H1 (cell line): ENCODE measurements around the gene GNAL. TPM values are rescaled to one million over a fixed set of nuclear protein-coding genes. Genes with fewer than 3 reads are reported as not detected.

Experiments used
- CTCF ChIA-PET: fragments of 300-600 bp; sonication (Branson Sonifier 250); formaldehyde crosslinking; loops from one replicate; lab custom pipeline; 2021; ENCODE audit not compliant: partially characterized antibody; lab: Charles Lee
- POLR2A ChIA-PET: fragments of 300-600 bp; sonication (Branson Sonifier 250); formaldehyde crosslinking; loops from one replicate; lab custom pipeline; 2021; ENCODE audit warnings: inconsistent platforms; ENCODE audit not compliant: partially characterized antibody; lab: Charles Lee
- DNase-seq, 2 experiments: peaks; one replicate each; pipeline versions ENCODE4 v3.0.0 to v3.0.0-alpha.2; 2010 to 2022; ENCODE audit warnings: low spot score in 2 of 2, low read depth in 1 of 2, mixed read lengths in 1 of 2
- FAIRE-seq: peaks from 2 replicates; lab custom pipeline; 2011; peaks lifted over from hg19 to GRCh38; lab: Jason Lieb, UNC
- H2AFZ ChIP-seq: 2 replicates; pipeline ENCODE4 v1.8.1; 2012; ENCODE audit warnings: low read length, inconsistent platforms
- H2AK5ac ChIP-seq: 2 replicates; pipeline ENCODE4 v1.6.1; 2013; ENCODE audit warnings: low read depth, low read length
- H2BK120ac ChIP-seq: replicated peaks from 2 replicates; pipeline ENCODE3; 2013; ENCODE audit warnings: low read depth, low read length, inconsistent platforms
- H2BK12ac ChIP-seq: 2 replicates; pipeline ENCODE4 v1.6.1; 2013; ENCODE audit warnings: low read depth, low read length
- H2BK15ac ChIP-seq: 2 replicates; pipeline ENCODE4 v1.6.1; 2013; ENCODE audit warnings: low read length
- H2BK20ac ChIP-seq: 2 replicates; pipeline ENCODE4 v1.6.1; 2013; ENCODE audit warnings: low read length
- H2BK5ac ChIP-seq: 2 replicates; pipeline ENCODE4 v1.6.1; 2013; ENCODE audit warnings: low read depth, low read length
- H3K14ac ChIP-seq: 2 replicates; pipeline ENCODE4 v1.6.1; 2013; ENCODE audit warnings: inconsistent platforms; ENCODE audit not compliant: insufficient read length
- H3K18ac ChIP-seq: 2 replicates; pipeline ENCODE4 v1.6.1; 2013; ENCODE audit warnings: low read length; ENCODE audit errors: extremely low read depth
- H3K23ac ChIP-seq: 2 replicates; pipeline ENCODE4 v1.6.1; 2013; ENCODE audit warnings: inconsistent platforms; ENCODE audit not compliant: insufficient read length
- H3K23me2 ChIP-seq: 2 replicates; pipeline ENCODE4 v1.6.1; 2013; ENCODE audit warnings: low read depth, low read length
- H3K27ac ChIP-seq: 2 replicates; pipeline ENCODE4 v1.6.1; 2011; ENCODE audit warnings: low read depth, low read length, inconsistent platforms
- H3K27me3 ChIP-seq, 4 experiments: replicated peaks in 1 of 4; 1 replicate in 1 of 4; 2 replicates in 3 of 4; pipeline versions ENCODE4 v1.6.1 to v1.8.1; 2011 to 2013; ENCODE audit warnings: low read length in 3 of 4, mild to moderate bottlenecking in 3 of 4, inconsistent platforms in 2 of 4, mixed read lengths in 2 of 4, moderate library complexity in 1 of 4; ENCODE audit not compliant: control insufficient read depth in 3 of 4, insufficient read depth in 3 of 4; ENCODE audit errors: extremely low read depth in 1 of 4
- H3K36me3 ChIP-seq, 4 experiments: 2 replicates each; pipeline versions ENCODE4 v1.6.1 to v1.8.1; 2011 to 2013; ENCODE audit warnings: mild to moderate bottlenecking in 4 of 4, low read length in 3 of 4, moderate library complexity in 2 of 4, control low read depth in 1 of 4, inconsistent platforms in 1 of 4; ENCODE audit not compliant: insufficient read depth in 4 of 4, control insufficient read depth in 2 of 4
- H3K4ac ChIP-seq: replicated peaks from 2 replicates; pipeline ENCODE3; 2013; ENCODE audit warnings: low read length, low read depth, mixed read lengths, inconsistent platforms; ENCODE audit not compliant: insufficient read length
- H3K4me1 ChIP-seq, 4 experiments: replicated peaks in 1 of 4; 1 replicate in 1 of 4; 2 replicates in 3 of 4; pipeline versions ENCODE4 v1.6.1 to v1.8.1; 2011 to 2013; ENCODE audit warnings: low read length in 3 of 4, inconsistent platforms in 2 of 4, mixed read lengths in 1 of 4; ENCODE audit not compliant: insufficient read depth in 4 of 4, control insufficient read depth in 3 of 4
- H3K4me2 ChIP-seq, 2 experiments: 2 replicates each; pipeline versions ENCODE4 v1.6.1 to v1.8.1; 2011 to 2013; ENCODE audit warnings: low read depth in 2 of 2, low read length in 2 of 2, control low read depth in 1 of 2, inconsistent platforms in 1 of 2, mild to moderate bottlenecking in 1 of 2; ENCODE audit not compliant: insufficient read depth in 1 of 2
- H3K4me3 ChIP-seq, 4 experiments: fragments of 200-600, 300-600 bp in 1 of 4; sonication (generic), shearing (Covaris generic), sonication (Bioruptor Twin) in 1 of 4; 2 replicates each; pipeline versions ENCODE4 v1.5.1 to v1.8.1; 2011 to 2016; ENCODE audit warnings: low read length in 4 of 4, low read depth in 3 of 4, control low read depth in 2 of 4, inconsistent platforms in 2 of 4, mild to moderate bottlenecking in 2 of 4, mixed read lengths in 1 of 4, moderate library complexity in 1 of 4; ENCODE audit not compliant: insufficient read depth in 2 of 4; ENCODE audit errors: extremely low read depth in 1 of 4
- H3K56ac ChIP-seq: replicated peaks from 2 replicates; pipeline ENCODE3; 2013; ENCODE audit warnings: low read depth, mild to moderate bottlenecking, mixed read lengths, low read length, inconsistent platforms; ENCODE audit not compliant: insufficient read length
- H3K79me1 ChIP-seq: 2 replicates; pipeline ENCODE4 v1.6.1; 2013; ENCODE audit warnings: low read depth, low read length, control low read depth
- H3K79me2 ChIP-seq, 2 experiments: 2 replicates each; pipeline versions ENCODE4 v1.6.1 to v1.8.1; 2012 to 2013; ENCODE audit warnings: low read length in 2 of 2, mild to moderate bottlenecking in 2 of 2, inconsistent platforms in 1 of 2; ENCODE audit not compliant: insufficient read depth in 2 of 2, control insufficient read depth in 1 of 2
- H3K9ac ChIP-seq, 4 experiments: replicated peaks in 1 of 4; 1 replicate in 1 of 4; 2 replicates in 3 of 4; pipeline versions ENCODE4 v1.6.1 to v1.8.1; 2011 to 2013; ENCODE audit warnings: low read depth in 3 of 4, low read length in 3 of 4, control low read depth in 2 of 4, mild to moderate bottlenecking in 2 of 4, moderate library complexity in 2 of 4, inconsistent platforms in 1 of 4; ENCODE audit errors: extremely low read depth in 1 of 4
- H3K9me3 ChIP-seq, 2 experiments: 2 replicates each; pipeline versions ENCODE4 v1.6.1 to v1.8.1; 2012 to 2013; ENCODE audit warnings: mild to moderate bottlenecking in 2 of 2, moderate library complexity in 2 of 2, control low read depth in 1 of 2, inconsistent platforms in 1 of 2, low read depth in 1 of 2, low read length in 1 of 2, mixed read lengths in 1 of 2; ENCODE audit not compliant: insufficient read depth in 2 of 2
- H4K20me1 ChIP-seq, 2 experiments: replicated peaks in 1 of 2; 2 replicates each; pipeline versions ENCODE3 to v1.8.1; 2011 to 2013; ENCODE audit warnings: inconsistent platforms in 2 of 2, low read length in 2 of 2, mild to moderate bottlenecking in 1 of 2; ENCODE audit not compliant: insufficient read depth in 2 of 2, control insufficient read depth in 1 of 2
- H4K5ac ChIP-seq: 2 replicates; pipeline ENCODE4 v1.6.1; 2013; ENCODE audit warnings: low read length, low read depth, mixed read lengths, inconsistent platforms; ENCODE audit not compliant: insufficient read length
- H4K8ac ChIP-seq: 2 replicates; pipeline ENCODE4 v1.8.0; 2013; ENCODE audit warnings: mild to moderate bottlenecking, moderate library complexity, low read length, inconsistent platforms; ENCODE audit not compliant: insufficient read depth; ENCODE audit errors: extremely low read depth
- H4K91ac ChIP-seq: replicated peaks from 2 replicates; pipeline ENCODE3; 2013; ENCODE audit warnings: low read length, mixed read lengths, inconsistent platforms; ENCODE audit not compliant: insufficient read length
- ATF3 ChIP-seq: IDR thresholded peaks from 2 replicates; pipeline ENCODE4 v1.6.1; 2011; ENCODE audit warnings: low read depth, mild to moderate bottlenecking, low read length; ENCODE audit not compliant: insufficient read depth
- CTCF ChIP-seq, 3 experiments: IDR thresholded peaks; 1 replicate in 2 of 3; 2 replicates in 1 of 3; pipeline versions ENCODE4 v1.5.1 to v1.6.1; 2011; ENCODE audit warnings: low read length in 3 of 3, mild to moderate bottlenecking in 3 of 3, inconsistent platforms in 2 of 3, low read depth in 1 of 3, moderate library complexity in 1 of 3; ENCODE audit not compliant: insufficient read depth in 1 of 3; ENCODE audit errors: control extremely low read depth in 1 of 3
- JUN ChIP-seq: IDR thresholded peaks from 2 replicates; pipeline ENCODE4 v1.6.1; 2011; ENCODE audit warnings: low read depth, mild to moderate bottlenecking, improper control_type of control experiment, low read length
- KDM4A ChIP-seq: IDR thresholded peaks from one replicate; pipeline ENCODE4 v1.7.1; 2012; ENCODE audit warnings: low read depth, mild to moderate bottlenecking, moderate library complexity, low read length, inconsistent platforms; ENCODE audit not compliant: severe bottlenecking
- KDM5A ChIP-seq: fragments of 200-600 bp; IDR thresholded peaks from 2 replicates; pipeline ENCODE4 v1.7.1; 2012; ENCODE audit warnings: mild to moderate bottlenecking, low read length, inconsistent platforms, mixed read lengths
- MAX ChIP-seq: IDR thresholded peaks from 2 replicates; pipeline ENCODE4 v1.6.1; 2012; ENCODE audit warnings: inconsistent platforms
- PHF8 ChIP-seq: fragments of 200-600 bp; sonication (generic); conservative IDR thresholded peaks from 2 replicates; pipeline ENCODE4 v1.7.1; 2012; ENCODE audit warnings: low read depth, mild to moderate bottlenecking, inconsistent platforms, low read length, moderate library complexity
- RBBP5 ChIP-seq: IDR thresholded peaks from 2 replicates; pipeline ENCODE4 v1.7.1; 2012; ENCODE audit warnings: low read depth, mild to moderate bottlenecking, inconsistent platforms, low read length, moderate library complexity, borderline replicate concordance
- RFX5 ChIP-seq: IDR thresholded peaks from 2 replicates; pipeline ENCODE4 v1.6.1; 2011; ENCODE audit warnings: low read depth, low read length, improper control_type of control experiment, borderline replicate concordance
- SIRT6 ChIP-seq: IDR thresholded peaks from one replicate; pipeline ENCODE4 v1.7.1; 2012; ENCODE audit warnings: low read length, inconsistent platforms
- TAF7 ChIP-seq: optimal IDR thresholded peaks from 2 replicates; pipeline ENCODE3; 2011; ENCODE audit warnings: low read depth, mild to moderate bottlenecking, inconsistent platforms, low read length, moderate library complexity, borderline replicate concordance
- WGBS, 2 experiments: shearing (Covaris generic) in 1 of 2; methylation state at CpG; one replicate each; pipeline versions ENCODE4 v1.1.6 to v1.1.7; 2013 to 2015; ENCODE audit warnings: low lambda C conversion rate in 2 of 2, mixed read lengths in 2 of 2, inconsistent platforms in 1 of 2, low coverage in 1 of 2, missing lambda C conversion rate in 1 of 2; ENCODE audit not compliant: insufficient replicate concordance in 2 of 2, insufficient coverage in 1 of 2, insufficient read length in 1 of 2; ENCODE audit errors: extremely low coverage in 1 of 2, missing lambda C conversion rate in 1 of 2; 5-methylcytosine and 5-hydroxymethylcytosine counted together
- polyA plus RNA-seq, 7 experiments: library from polyadenylated mRNA; depleted of rRNA in 3 of 7; stranded (reverse) in 5 of 7; unstranded in 2 of 7; fragments of >200 nt in 5 of 7; fragments of 200-250 nt in 2 of 7; gene quantifications; 1 replicate in 5 of 7; 2 replicates in 1 of 7; 4 replicates in 1 of 7; pipeline versions ENCODE4 v1.2.1 to v1.2.3, GENCODE V29; 2011 to 2013; ENCODE audit warnings: missing spikeins in 2 of 7, mixed read lengths in 2 of 7
- total RNA-seq: library from RNA; stranded (reverse); fragmentation: NEBNext Ultra II Directional; extraction: Animal tissue kit (Norgen Biotek cat#: 25700); gene quantifications from 2 replicates; pipeline ENCODE4 v1.2.1, GENCODE V29; 2021

Gene GNAL
- total and polyA plus RNA-seq, 2 of the 8 experiments (the other 6 are each of a cell fraction or from before 2014, with no cell fraction given): 13.2 to 18.3 TPM

GRCh38 chr18:11817229-11817628, 128.2 kb downstream of the GNAL start:
- H2AFZ ChIP-seq: no peak overlapping the region
- 84% methylated on average over 6 of the region's 6 CpGs; no CpG with 5 or more reads in 1 of the 2 experiments for WGBS, 2 experiments
- no peaks in the 10 kb centered on the region for H3K36me3 ChIP-seq
- H3K9ac ChIP-seq: no peak overlapping the region
- H4K20me1 ChIP-seq: no peaks in the 10 kb centered on the region
- no peak overlapping the region for H2BK20ac ChIP-seq
- H2BK15ac ChIP-seq: no peak overlapping the region
- H2AK5ac ChIP-seq: no peak overlapping the region
- no peak overlapping the region for H3K18ac ChIP-seq
- H3K23ac ChIP-seq: no peak overlapping the region
- no peak overlapping the region for H4K91ac ChIP-seq
- H2BK120ac ChIP-seq: no peak overlapping the region
- H3K4me3 ChIP-seq: no peak overlapping the region
- no peak for DNase-seq
- no peaks in the 10 kb centered on the region for H3K23me2 ChIP-seq
- H2BK12ac ChIP-seq: no peak overlapping the region
- POLR2A ChIA-PET: no interaction called here
- H3K14ac ChIP-seq: no peak overlapping the region
- H3K4me1 ChIP-seq: peaks cover 0 to 3% (median 1%) of the 10 kb centered on the region in 4 experiments; a peak in 3 of 7 replicates
- H3K79me1 ChIP-seq: no peaks in the 10 kb centered on the region
- no peak for FAIRE-seq
- H3K79me2 ChIP-seq: no peaks in the 10 kb centered on the region
- H3K27ac ChIP-seq: no peak overlapping the region
- H4K8ac ChIP-seq: no peak overlapping the region
- CTCF ChIA-PET: interaction anchor here (0.9 kb wide), 1 partner anchor 181 kb away, joined by 3 read pairs; no protein-coding TSS in a partner anchor
- H3K56ac ChIP-seq: no peak overlapping the region
- H2BK5ac ChIP-seq: no peak overlapping the region
- no peak overlapping the region for H4K5ac ChIP-seq
- H3K4ac ChIP-seq: no peak overlapping the region
- no peaks in the 10 kb centered on the region for H3K9me3 ChIP-seq
- H3K27me3 ChIP-seq: no peaks in the 10 kb centered on the region
- no peak overlapping the region for H3K4me2 ChIP-seq
- TF ChIP-seq ATF3 (no peak), CTCF (IDR thresholded peaks at IDR 0.05; ENCODE audit: control extremely low read depth in 1 of 3, insufficient read depth in 1 of 3, low read depth in 1 of 3, low read length in 3 of 3) (no peak), KDM5A (no peak), MAX (no peak), TAF7 (no peak), RBBP5 (no peak), SIRT6 (no peak), JUN (no peak), RFX5 (no peak), KDM4A (no peak), PHF8 (no peak)
